ENCODE measurements around the gene PCSK1N.
"Not testable (repeated sequence)": the region's sequence is repeated elsewhere in the genome, so short reads cannot be mapped to it uniquely, and the experiment has no call there.

Gene PCSK1N

DNA sequence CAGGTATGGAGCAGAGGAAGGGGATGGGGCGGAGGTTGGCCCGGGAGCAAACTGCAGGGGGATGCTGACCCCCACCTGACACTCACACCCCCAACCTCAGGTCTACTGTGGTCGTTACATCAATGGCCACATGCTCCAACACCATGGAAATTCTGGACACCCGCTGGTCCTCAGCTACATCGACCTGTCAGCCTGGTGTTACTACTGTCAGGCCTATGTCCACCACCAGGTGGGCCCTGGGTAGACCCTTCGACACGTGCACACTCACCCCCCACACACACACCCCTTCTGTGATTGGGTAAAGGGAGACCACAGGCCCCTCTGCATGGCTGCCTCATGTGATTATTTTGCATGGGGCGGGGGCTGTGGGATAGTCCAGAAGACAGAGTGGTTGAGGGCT is 11.3 kb downstream of the PCSK1N start:
- DNase-seq (ENCODE audit: low read depth in 1 of 2, low spot score in 1 of 2), result no peak

DNA sequence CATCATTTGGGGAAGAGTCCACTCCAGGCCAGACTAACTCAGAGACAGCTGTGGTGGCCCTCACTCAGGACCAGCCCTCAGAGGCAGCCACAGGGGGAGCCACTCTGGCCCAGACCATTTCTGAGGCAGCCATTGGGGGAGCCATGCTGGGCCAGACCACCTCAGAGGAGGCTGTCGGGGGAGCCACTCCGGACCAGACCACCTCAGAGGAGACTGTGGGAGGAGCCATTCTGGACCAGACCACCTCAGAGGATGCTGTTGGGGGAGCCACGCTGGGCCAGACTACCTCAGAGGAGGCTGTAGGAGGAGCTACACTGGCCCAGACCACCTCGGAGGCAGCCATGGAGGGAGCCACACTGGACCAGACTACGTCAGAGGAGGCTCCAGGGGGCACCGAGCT is 12.4 kb downstream of the PCSK1N start:
- no peak for DNase-seq (ENCODE audit: low read depth in 1 of 2, low spot score in 1 of 2)

DNA sequence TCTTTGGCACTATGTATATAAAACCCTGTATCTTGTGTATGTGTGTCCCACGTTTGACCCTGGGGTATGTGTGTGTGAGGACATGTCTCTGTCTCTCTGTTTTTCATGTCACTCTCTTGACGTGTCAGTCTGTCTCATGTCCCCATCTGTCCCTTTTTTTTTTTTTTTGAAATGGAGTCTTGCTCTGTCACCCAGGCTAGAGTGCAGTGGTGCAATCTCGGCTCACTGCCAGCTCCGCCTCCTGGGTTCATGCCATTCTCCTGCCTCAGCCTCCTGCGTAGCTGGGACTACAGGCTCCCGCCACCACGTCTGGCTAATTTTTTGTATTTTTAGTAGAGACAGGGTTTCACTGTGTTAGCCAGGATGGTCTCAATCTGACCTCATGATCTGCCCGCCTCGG is 16.0 kb downstream of the PCSK1N start:
- not testable (repeated sequence) for DNase-seq (ENCODE audit: low read depth in 1 of 2, low spot score in 1 of 2)

DNA sequence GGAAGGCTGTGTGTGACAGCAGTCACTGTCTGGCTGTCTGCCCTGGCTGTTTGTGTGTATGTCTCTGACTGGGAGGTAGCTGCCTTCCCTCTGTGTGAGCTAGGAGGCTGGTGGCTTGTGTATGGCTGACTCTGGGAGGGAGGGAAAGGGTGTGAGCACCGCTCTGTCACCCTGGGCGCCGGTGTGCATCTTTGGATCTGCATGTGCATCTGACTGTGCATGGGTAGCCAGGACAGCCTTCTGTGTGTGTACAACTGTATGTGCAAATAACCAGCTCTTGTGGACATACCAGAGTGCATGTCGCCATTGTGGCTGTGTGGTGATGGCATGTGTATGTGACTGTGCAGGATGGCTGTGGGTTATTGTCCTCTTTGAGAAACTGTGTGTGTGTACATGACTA is 16.5 kb downstream of the PCSK1N start:
- no peak for DNase-seq (ENCODE audit: low read depth in 1 of 2, low spot score in 1 of 2)

DNA sequence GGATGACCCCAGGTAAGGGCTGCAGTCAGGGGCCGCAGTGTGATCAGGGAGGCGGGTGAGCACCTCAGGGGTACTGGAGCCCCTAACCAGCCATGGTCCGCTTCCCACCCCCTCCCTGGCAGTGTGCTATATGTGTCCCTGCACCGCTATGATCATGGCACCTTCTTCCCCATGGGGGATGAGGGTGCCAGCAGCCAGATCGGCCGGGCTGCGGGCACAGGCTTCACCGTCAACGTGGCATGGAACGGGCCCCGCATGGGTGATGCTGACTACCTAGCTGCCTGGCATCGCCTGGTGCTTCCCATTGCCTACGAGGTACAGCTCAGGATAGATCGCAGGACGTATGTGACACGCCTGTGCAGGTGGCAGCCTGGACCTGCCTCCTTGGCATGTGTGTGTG is 17.3 kb downstream of the PCSK1N start:
- no peak for DNase-seq (ENCODE audit: low read depth in 1 of 2, low spot score in 1 of 2)

DNA sequence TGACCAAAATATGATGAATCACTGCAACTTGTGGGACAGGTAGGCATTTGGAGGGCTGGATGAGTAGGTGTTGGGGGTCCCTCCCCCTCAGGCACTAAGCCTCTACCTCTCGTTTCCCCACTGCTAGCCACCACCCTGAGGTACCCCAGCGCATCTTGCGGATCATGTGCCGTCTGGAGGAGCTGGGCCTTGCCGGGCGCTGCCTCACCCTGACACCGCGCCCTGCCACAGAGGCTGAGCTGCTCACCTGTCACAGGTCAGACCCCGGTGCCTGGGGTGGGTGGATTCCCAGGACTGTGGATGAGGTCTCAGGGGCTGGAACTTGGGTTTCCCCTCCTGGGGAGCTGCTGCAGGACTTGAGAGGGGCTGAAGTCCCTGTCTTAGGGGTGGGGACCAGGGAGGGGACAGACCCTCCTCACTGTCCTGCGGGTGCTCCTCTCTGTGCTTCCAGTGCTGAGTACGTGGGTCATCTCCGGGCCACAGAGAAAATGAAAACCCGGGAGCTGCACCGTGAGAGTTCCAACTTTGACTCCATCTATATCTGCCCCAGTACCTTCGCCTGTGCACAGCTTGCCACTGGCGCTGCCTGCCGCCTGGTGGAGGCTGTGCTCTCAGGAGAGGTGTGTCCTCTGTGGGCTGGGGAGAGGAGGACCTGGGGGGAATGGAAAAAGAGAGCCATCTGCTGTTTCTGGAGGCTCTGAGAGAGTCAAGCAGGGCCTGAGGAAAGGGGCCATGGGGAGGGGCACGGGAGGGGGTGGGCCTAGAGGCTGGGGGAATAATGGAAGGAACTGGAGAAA is 19.2 kb downstream of the PCSK1N start:
- no peak for DNase-seq (ENCODE audit: low read depth in 1 of 2, low spot score in 1 of 2)

DNA sequence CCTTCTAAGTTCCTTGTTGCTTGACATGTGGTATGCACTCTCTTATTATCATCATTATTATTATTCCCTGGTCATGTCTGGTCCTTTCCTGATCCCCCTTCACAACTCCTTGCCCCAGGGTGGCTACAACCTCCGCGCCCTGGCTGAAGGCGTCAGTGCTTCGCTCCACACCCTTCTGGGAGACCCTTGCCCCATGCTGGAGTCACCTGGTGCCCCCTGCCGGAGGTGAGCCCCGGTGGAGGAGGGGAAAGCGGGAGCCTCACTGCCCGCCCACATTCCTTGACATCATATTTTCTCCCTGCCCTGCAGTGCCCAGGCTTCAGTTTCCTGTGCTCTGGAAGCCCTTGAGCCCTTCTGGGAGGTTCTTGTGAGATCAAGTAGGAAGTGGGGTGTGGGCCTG is 20.1 kb downstream of the PCSK1N start:
- no peak for DNase-seq (ENCODE audit: low read depth in 1 of 2, low spot score in 1 of 2)

DNA sequence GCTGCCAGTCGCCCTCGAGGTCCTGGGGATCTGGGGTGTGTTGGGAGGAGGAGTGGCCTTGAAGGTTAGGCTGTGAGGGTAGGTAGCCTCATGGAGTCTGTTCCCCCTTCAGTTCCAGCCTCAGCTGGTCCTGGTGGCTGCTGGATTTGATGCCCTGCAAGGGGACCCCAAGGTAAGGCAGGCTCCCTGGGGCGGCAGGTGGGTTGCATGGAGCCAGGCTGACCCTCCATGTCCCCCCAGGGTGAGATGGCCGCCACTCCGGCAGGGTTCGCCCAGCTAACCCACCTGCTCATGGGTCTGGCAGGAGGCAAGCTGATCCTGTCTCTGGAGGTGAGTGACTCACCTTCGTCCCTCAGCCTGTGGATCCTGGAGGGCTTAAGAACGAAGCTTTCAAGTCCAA is 20.7 kb downstream of the PCSK1N start:
- DNase-seq (ENCODE audit: low read depth in 1 of 2, low spot score in 1 of 2), result no peak

DNA sequence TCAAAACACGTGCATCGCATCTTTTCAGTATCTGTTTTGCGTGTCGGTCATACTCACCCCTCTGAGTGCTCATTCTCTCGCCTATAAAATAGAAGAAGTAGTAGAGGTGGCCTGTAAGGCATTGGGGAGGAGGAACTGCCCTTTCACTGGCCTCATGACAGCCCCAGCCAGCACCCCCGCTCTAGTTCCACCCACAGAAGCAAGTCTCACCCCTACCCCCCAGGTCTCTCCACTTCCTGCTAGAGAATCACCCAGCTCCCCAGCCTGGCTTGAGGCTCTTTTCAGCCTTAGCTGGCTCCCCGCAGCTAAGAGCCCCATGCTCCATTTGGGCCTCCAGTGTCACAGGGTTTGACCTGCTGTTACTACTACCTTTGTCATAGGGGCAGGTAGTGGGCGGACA is 21.8 kb downstream of the PCSK1N start:
- no peak for DNase-seq (ENCODE audit: low read depth in 1 of 2, low spot score in 1 of 2)

DNA sequence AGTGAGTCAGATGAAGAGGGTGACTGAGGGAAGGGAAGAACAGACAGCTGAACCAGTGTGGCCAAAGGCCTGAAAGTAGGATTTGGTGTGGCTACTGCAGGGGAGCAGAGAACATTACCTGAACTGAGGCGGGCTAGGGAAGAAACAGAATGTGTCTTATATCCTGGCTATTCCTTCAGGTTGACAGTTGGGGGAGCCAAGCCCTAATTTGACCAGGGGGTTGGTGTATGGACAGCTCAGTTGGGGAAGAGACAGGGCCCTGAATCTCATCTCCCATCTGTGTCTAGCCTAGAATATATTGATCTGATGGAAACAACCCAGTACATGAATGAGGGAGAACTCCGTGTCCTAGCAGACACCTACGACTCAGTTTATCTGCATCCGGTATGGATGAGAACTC is 29.3 kb downstream of the PCSK1N start:
- DNase-seq (ENCODE audit: low read depth in 1 of 2, low spot score in 1 of 2), result no peak

DNA sequence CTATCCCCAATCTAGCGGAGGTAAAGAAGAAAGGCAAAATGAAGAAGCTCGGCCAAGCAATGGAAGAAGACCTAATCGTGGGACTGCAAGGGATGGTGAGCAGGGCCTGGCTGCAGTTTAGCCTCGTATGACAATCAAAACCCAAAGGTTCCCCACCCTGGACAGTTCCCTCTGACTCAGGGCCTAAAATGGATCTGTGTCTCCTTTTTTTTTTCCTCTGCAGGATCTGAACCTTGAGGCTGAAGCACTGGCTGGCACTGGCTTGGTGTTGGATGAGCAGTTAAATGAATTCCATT is 32.6 kb downstream of the PCSK1N start:
- no peak for DNase-seq (ENCODE audit: low read depth in 1 of 2, low spot score in 1 of 2)

DNA sequence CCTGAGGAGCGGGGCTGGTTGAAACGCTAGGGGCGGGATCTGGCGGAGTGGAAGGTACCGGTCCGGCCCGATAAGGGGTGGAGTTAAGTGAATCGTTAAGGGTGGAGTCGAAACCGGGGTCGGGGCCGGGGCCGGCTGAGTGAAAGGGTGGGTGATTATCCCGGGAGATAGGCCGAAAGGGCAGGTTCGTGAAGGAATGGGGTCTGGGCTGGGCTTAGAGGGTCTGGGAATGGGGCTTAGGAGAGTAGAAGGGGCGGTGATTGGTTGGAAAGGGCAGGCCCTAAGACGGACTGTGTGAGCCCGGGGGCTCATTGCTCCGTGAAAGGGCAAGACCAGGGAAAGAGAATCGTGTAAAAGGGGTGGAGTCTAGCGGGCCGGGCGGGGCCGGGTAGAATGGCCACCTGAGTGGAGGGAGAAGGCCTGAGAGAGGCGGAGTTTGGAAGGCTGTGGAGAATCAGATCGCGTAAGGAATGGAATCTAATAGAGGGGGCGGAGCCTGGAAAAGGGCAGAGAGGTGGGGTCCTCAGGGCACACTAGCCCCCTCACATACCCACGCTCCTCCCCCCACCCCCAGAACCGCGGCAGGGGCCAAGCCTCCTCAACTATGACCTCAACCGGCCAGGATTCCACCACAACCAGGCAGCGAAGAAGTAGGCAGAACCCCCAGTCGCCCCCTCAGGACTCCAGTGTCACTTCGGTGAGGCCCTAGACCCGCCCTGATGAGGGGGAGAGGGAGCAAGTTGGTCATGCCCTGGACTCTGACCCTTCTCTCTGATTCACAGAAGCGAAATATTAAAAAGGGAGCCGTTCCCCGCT is 33.1 kb downstream of the PCSK1N start:
- DNase-seq (ENCODE audit: low read depth in 1 of 2, low spot score in 1 of 2), result peak; percentile 6 to 36

DNA sequence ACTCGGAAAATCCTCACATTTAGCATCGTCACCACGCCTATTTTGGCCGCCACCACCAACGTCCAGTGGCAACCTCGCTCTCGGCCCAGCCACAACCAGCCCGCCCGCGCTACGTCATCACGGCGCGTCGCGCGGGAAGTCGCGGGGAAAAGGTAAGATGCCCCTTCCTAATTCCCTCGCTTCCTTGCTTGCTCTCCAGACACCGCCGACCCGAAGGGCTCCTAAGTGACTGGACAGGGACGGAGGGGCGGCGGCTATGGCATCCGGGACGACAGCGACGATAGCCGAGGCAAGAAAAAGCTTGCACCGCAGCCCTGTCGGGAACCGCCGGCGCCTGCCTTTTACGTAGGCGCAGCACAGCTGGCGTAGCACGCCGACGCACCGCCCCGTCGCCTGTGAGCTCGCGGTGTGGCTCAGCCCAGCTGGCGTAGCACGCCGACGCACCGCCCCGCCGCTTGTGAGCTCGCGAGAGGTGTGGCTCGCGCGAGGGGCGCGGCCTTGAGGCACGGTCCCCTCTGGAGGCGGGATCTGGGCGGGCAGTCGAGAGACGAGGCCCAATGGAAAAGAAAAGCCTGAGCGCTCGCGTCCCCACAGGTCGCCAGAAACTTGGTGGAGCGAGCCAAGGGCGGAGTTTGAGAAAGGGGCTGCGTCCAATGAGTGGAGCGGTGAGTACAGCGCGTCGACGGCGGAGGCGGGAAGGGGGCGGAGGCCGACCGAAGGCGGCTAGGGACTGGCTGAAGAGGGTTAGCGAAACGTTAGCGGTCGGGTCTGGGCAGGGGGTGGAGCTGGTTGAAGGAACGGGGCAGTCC is 33.9 kb downstream of the PCSK1N start, which contains the start of gene HDAC6:
Gene HDAC6, plus strand, starts transcription at position 788 of the 809 bp plus-strand sequence. CDS start 626 bp downstream, outside the sequence.
- DNase-seq (ENCODE audit: low read depth in 1 of 2, low spot score in 1 of 2), result peak; percentile 83 to 88

DNA sequence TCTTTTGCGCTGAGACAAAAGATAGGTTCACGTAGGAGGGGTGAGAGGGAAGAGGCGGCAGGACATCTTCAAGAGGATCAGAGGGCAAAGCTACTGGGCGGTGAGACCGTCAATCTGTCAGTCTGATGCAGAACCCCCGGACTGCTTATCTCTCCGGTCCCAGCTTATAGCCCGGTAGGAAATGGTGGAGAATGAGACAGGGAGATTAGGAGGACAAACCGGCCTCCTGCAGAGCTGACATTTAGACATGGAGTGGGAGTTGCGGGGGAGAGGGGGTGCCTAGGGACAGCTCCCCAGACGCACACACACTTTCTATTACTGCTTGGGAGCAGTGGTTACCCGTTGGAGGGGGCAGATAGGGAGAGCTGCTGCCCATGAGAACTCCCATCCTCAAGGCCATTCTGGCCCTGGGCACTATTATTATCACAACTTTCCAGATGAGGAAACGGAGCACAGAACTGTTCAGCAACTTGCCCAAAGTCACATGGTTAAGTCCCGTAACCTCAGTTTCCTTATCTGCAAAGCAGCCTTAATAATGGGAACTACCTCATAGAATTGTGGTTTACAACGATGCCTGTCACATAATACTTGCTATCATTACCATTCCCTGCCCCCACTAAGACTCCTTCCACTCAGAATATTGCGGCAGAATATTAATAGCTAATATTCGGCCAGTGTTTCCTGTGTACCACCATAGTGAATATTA is 34.7 kb downstream of the PCSK1N start:
- DNase-seq (ENCODE audit: low read depth in 1 of 2, low spot score in 1 of 2), result no peak

DNA sequence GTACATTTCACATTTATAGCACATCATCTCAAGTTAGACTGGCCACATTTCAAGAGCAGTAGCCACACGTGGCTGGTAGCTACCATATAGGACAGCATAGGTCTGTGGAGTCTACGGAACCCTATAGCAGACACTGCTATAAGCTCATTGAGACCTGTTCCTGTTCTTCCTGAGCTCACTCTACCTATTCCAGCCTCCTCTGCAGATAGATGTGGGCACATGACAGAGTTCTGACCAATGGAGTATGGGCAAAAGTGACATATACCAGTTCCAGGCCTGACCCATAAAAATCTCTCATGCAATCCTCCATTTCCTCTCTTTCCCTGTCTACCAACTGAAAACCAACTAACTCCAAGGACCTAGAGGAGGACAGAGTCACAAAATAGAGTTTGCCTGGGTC is 37.1 kb downstream of the PCSK1N start:
- no peak for DNase-seq (ENCODE audit: low read depth in 1 of 2, low spot score in 1 of 2)

DNA sequence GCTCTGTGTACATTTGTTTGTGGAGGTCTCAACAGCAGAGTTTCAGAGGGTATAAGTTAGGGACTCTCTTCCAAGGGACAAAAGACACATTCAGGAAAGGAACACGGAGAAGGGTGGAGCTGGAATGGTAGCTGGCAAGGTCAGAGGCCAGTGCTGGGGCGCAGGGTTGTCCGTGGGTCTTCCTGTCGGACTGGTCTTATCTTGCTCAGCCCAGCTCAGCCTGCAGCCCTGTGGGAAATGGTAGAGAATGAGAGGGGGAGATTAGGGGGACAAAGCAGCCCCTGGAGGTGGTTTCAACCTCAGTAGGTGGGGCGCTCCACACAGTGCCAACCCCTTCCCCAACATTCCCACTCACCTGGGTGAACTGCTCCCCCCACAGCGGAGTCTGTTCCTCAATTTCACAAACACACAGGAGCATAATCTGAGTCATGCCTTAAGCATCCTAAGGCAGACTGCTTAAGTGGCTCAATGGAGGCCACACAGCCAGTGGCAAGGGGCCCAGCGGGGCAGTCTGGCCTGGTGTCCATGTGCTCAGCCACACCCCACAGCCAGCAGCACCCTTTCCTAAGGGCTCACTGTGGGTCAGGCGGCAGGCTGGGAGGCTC is 40.4 kb downstream of the PCSK1N start:
- no peak for DNase-seq (ENCODE audit: low read depth in 1 of 2, low spot score in 1 of 2)

DNA sequence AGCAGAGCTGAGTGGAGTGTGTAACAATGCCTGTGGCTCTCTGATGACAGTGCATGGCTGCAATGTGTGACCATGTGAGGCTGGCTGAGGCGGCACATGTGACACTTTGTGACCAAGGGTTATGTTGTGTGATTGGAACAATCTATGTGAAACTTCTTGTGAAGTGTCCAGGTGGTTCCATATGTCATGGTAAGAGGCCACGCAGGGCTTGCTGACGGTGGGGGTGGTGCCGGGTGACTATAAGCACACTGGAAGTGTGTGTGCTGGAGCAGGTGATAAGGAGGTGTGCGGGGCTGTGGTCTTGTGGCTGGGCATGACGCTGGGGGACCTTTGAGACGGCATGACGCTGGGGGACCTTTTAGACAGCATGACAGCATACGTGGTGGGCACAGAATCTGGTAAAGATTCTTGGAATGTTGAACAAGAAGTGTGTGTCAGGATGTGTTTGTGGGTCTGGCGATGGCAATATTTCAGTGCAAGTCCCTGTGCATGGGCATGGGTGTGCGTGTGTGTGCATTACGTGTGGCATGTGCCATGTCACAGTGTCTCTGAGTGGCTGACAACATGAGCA is 41.0 kb downstream of the PCSK1N start:
- DNase-seq (ENCODE audit: low read depth in 1 of 2, low spot score in 1 of 2), result no peak

DNA sequence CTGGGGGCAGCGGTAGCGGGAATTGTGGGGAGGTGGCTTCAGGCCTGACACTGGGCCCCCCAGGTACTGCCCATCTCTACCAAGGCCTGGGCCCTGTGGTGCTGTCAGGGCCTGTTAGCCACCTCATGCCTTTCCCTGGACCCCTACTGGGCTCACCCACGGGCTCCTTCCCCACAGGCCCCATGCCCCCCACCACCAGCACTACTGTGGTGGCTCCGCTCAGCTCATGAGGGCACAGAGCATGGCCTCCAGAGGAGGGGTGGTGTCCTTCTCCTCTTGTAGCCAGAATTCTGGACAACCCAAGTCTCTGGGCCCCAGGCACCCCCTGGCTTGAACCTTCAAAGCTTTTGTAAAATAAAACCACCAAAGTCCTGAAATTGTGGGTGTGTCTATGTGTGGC is 41.5 kb downstream of the PCSK1N start:
- no peak for DNase-seq (ENCODE audit: low read depth in 1 of 2, low spot score in 1 of 2)

DNA sequence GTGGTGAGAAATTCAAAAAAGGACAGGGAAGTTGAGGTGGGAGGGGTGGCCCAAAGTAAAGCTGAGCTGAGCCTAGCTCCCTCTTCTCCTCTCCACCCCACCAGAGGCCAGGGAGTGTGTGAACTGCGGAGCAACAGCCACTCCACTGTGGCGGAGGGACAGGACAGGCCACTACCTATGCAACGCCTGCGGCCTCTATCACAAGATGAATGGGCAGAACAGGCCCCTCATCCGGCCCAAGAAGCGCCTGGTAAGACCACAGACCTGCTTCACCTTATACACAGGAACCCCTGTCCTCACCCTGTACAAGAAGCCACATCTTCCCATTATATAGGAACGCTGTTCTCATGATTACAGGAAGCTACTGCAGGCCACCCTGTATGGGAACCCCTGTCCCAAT is 43.2 kb downstream of the PCSK1N start:
- no peak for DNase-seq (ENCODE audit: low read depth in 1 of 2, low spot score in 1 of 2)

DNA sequence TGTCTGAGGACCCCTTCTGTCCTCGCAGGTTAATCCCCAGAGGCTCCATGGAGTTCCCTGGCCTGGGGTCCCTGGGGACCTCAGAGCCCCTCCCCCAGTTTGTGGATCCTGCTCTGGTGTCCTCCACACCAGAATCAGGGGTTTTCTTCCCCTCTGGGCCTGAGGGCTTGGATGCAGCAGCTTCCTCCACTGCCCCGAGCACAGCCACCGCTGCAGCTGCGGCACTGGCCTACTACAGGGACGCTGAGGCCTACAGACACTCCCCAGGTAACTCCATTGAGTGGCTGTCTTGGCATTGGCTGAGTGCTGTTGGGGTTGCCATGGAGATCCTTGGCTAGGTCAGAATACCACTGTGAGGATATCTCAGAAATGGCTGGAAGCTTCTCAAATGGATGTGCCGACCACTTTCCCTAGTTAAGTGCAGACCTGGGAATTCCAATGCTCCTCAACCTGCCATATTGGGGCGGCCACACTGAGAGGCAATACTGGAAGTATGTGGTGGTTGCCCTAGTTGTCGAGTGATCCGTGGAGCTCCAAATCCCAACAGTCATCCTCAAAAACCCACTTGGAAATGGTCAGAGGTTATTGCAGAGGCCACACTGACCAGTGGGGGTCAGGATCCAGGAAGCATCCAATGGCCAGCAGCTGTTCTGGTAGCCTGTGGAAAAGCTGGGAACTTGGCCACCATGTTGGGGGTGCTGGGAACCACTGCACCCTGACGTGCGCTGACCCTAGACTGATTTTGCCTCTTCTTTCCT is 44.2 kb downstream of the PCSK1N start:
- no peak for DNase-seq (ENCODE audit: low read depth in 1 of 2, low spot score in 1 of 2)

Data from activated T-helper 1 cell treated with anti-CD3 and anti-CD28 coated beads, Interleukin-2, amount 50 U/mL, for 16 hours (primary cell).